HepG2 (cell line): Measurements from ENCODE around the gene TAL2. TPM values are rescaled to one million over a fixed set of nuclear protein-coding genes. Genes with fewer than 3 reads are reported as not detected.

Experiments used
- ATAC-seq: fragments of 200-7000 bp; cut with Tn5 transposase; 3 replicates; pipeline ENCODE4 v1.9.1; 2020; ENCODE audit warnings: mild to moderate bottlenecking, moderate library complexity
- BruUV-seq: library from RNA; stranded (reverse); fragments of 400-500 nt; replicated peaks from 2 replicates; lab custom pipeline; 2021; lab: Mats Ljungman, UMichigan
- CTCF ChIA-PET: fragments of 300-600 bp; formaldehyde crosslinking; extraction: SDS; loops from one replicate; lab custom pipeline; 2021; ENCODE audit warnings: low total read pairs, inconsistent platforms, low intra/inter-chr PET ratio; lab: Yijun Ruan, JAX
- POLR2A ChIA-PET: fragments of 350-600 bp; sonication (Branson Sonifier 250); formaldehyde crosslinking; loops from one replicate; lab custom pipeline; 2020; ENCODE audit warnings: antibody characterized with exemption, inconsistent platforms; lab: Yijun Ruan, JAX
- DNase-seq: peaks from one replicate; pipeline ENCODE4 v3.0.0-alpha.2; 2015; ENCODE audit warnings: low spot score
- FAIRE-seq: peaks from 3 replicates; lab custom pipeline; 2011; peaks lifted over from hg19 to GRCh38; lab: Jason Lieb, UNC
- H2AFZ ChIP-seq: one replicate; pipeline ENCODE4 v1.6.1; 2011; ENCODE audit warnings: low read length, inconsistent platforms
- H3K27ac ChIP-seq: fragments of 300-600 bp; 3 replicates; pipeline ENCODE4 v1.8.0; 2011; ENCODE audit warnings: mixed run types, mild to moderate bottlenecking, mixed read lengths, low read length, inconsistent platforms; ENCODE audit not compliant: insufficient read depth; ENCODE audit errors: extremely low read length
- H3K27me3 ChIP-seq, 2 experiments: fragments of 200-600 bp in 1 of 2; 2 replicates in 1 of 2; 3 replicates in 1 of 2; pipeline versions ENCODE4 v1.6.0 to v1.8.0; 2011; ENCODE audit warnings: low read length in 2 of 2, mild to moderate bottlenecking in 2 of 2, moderate library complexity in 2 of 2, inconsistent platforms in 1 of 2; ENCODE audit not compliant: insufficient read depth in 2 of 2, control insufficient read depth in 1 of 2
- H3K36me3 ChIP-seq, 2 experiments: fragments of 200-600 bp in 1 of 2; replicated peaks in 1 of 2; 2 replicates in 1 of 2; 3 replicates in 1 of 2; pipeline versions ENCODE4 v1.5.1 to v1.8.0; 2011; ENCODE audit warnings: low read length in 2 of 2, inconsistent platforms in 1 of 2; ENCODE audit not compliant: insufficient read depth in 2 of 2, control insufficient read depth in 1 of 2
- H3K4me1 ChIP-seq: 2 replicates; pipeline ENCODE4 v1.5.1; 2012; ENCODE audit warnings: low read length, inconsistent platforms; ENCODE audit not compliant: insufficient read depth
- H3K4me2 ChIP-seq: 2 replicates; pipeline ENCODE4 v1.6.0; 2011; ENCODE audit warnings: low read depth, low read length, inconsistent platforms
- H3K4me3 ChIP-seq, 3 experiments: fragments of 200-600 bp in 1 of 3; sonication (generic), shearing (Covaris generic) in 1 of 3; replicated peaks in 1 of 3; 2 replicates each; pipeline ENCODE4 v1.5.1; 2011 to 2016; ENCODE audit warnings: low read length in 3 of 3, inconsistent platforms in 2 of 3, low read depth in 2 of 3, mild to moderate bottlenecking in 2 of 3, control low read depth in 1 of 3, mixed read lengths in 1 of 3; ENCODE audit not compliant: insufficient read depth in 1 of 3
- H3K79me2 ChIP-seq: one replicate; pipeline ENCODE4 v1.6.1; 2011; ENCODE audit warnings: low read length, inconsistent platforms; ENCODE audit not compliant: insufficient read depth
- H3K9ac ChIP-seq: 2 replicates; pipeline ENCODE4 v1.6.0; 2011; ENCODE audit warnings: mild to moderate bottlenecking, low read depth, low read length, inconsistent platforms; ENCODE audit not compliant: insufficient read depth
- H3K9me3 ChIP-seq: 2 replicates; pipeline ENCODE4 v1.5.1; 2012; ENCODE audit warnings: mild to moderate bottlenecking, low read length
- H4K20me1 ChIP-seq: 2 replicates; pipeline ENCODE4 v1.6.0; 2011; ENCODE audit warnings: inconsistent platforms, mild to moderate bottlenecking, low read length, moderate library complexity; ENCODE audit not compliant: insufficient read depth
- ATF1 ChIP-seq: IDR thresholded peaks from 2 replicates; pipeline ENCODE4 v1.6.1; 2016; ENCODE audit warnings: mild to moderate bottlenecking, control low read depth
- ATF7-NPFF ChIP-seq: sonication (generic); formaldehyde crosslinking; IDR thresholded peaks from 2 replicates; pipeline ENCODE4 v1.8.1; 2023; ENCODE audit warnings: mild to moderate bottlenecking, low read depth, missing genetic modification reagents, moderate library complexity
- BRD4 ChIP-seq: sonication (generic); formaldehyde crosslinking; IDR thresholded peaks from 2 replicates; pipeline ENCODE4 v1.4.0; 2020; ENCODE audit warnings: missing genetic modification reagents
- DR1 ChIP-seq: sonication (generic); formaldehyde crosslinking; IDR thresholded peaks from 2 replicates; pipeline ENCODE4 v1.8.0; 2021; ENCODE audit warnings: mild to moderate bottlenecking, missing genetic modification reagents, inconsistent platforms
- ELK4 ChIP-seq: sonication (generic); formaldehyde crosslinking; IDR thresholded peaks from 2 replicates; pipeline ENCODE4 v1.9.0; 2021; ENCODE audit warnings: missing genetic modification reagents, borderline replicate concordance
- ETV6 ChIP-seq: sonication (generic); formaldehyde crosslinking; conservative IDR thresholded peaks from 2 replicates; pipeline ENCODE4 v1.4.0; 2020; ENCODE audit warnings: missing genetic modification reagents
- EZH2 ChIP-seq: conservative IDR thresholded peaks from 2 replicates; pipeline ENCODE4 v1.6.1; 2012; ENCODE audit warnings: mild to moderate bottlenecking, low read depth, low read length, moderate library complexity
- MXD3 ChIP-seq: IDR thresholded peaks from 2 replicates; pipeline ENCODE4 v1.6.1; 2016; ENCODE audit warnings: mild to moderate bottlenecking, missing biosample characterization, missing genetic modification reagents
- RFXAP ChIP-seq: sonication (generic); formaldehyde crosslinking; IDR thresholded peaks from 2 replicates; pipeline ENCODE4 v1.4.0; 2020; ENCODE audit warnings: missing genetic modification reagents, borderline replicate concordance
- SOX5 ChIP-seq: IDR thresholded peaks from 2 replicates; pipeline ENCODE4 v1.6.1; 2016; ENCODE audit warnings: borderline replicate concordance
- TFDP2 ChIP-seq: sonication (generic); formaldehyde crosslinking; IDR thresholded peaks from 2 replicates; pipeline ENCODE4 v1.4.0; 2020; ENCODE audit warnings: missing genetic modification reagents
- THRA ChIP-seq: sonication (generic); formaldehyde crosslinking; IDR thresholded peaks from 2 replicates; pipeline ENCODE4 v1.4.0; 2020; ENCODE audit warnings: missing genetic modification reagents, borderline replicate concordance
- TSC22D2 ChIP-seq: sonication (generic); formaldehyde crosslinking; IDR thresholded peaks from 2 replicates; pipeline ENCODE4 v1.5.1; 2020; ENCODE audit warnings: missing genetic modification reagents, mild to moderate bottlenecking, borderline replicate concordance
- ZNF143 ChIP-seq: sonication (generic); formaldehyde crosslinking; IDR thresholded peaks from 2 replicates; pipeline ENCODE4 v1.4.0; 2020; ENCODE audit warnings: missing genetic modification reagents
- ZNF710 ChIP-seq: sonication (generic); formaldehyde crosslinking; IDR thresholded peaks from 2 replicates; pipeline ENCODE4 v1.5.0; 2020; ENCODE audit warnings: mild to moderate bottlenecking, missing genetic modification reagents, borderline replicate concordance
- ZNF839 ChIP-seq: sonication (generic); formaldehyde crosslinking; IDR thresholded peaks from 2 replicates; pipeline ENCODE4 v1.4.0; 2020; ENCODE audit warnings: missing genetic modification reagents, mild to moderate bottlenecking, borderline replicate concordance
- WGBS: methylation state at CpG from one replicate; pipeline ENCODE4 v1.1.6; 2017; ENCODE audit warnings: low lambda C conversion rate; 5-methylcytosine and 5-hydroxymethylcytosine counted together
- in situ Hi-C: cut with HindIII; loops from 2 replicates; pipeline ENCODE4 v1.10.0; 2017; ENCODE audit warnings: low pct_unique_long_range_greater_than_20kb; ENCODE audit not compliant: extremely low pct_ligation_motif_present
- intact Hi-C: fragments of 100-400 bp; cut with micrococcal nuclease; formaldehyde crosslinking; loops from one replicate; pipeline ENCODE4 v1.10.0; 2022; ENCODE audit not compliant: unreplicated experiment
- polyA plus RNA-seq, 8 experiments: library from polyadenylated mRNA; depleted of rRNA in 3 of 8; stranded (reverse) in 7 of 8; unstranded in 1 of 8; fragments of >200 nt; fragmentation: Illumina TruSeq in 4 of 8; extraction: Trizol in 4 of 8; gene quantifications; 2 replicates each; pipeline versions ENCODE4 v1.2.1 to v1.2.3, GENCODE V29; 2011 to 2016; ENCODE audit warnings: low read depth in 4 of 8, missing spikeins in 1 of 8, mixed read lengths in 1 of 8; ENCODE audit not compliant: insufficient read depth in 1 of 8
- total RNA-seq, 5 experiments: library from RNA; depleted of rRNA; stranded (reverse); fragments of >200 nt; fragmentation: Illumina TruSeq; extraction: Trizol; gene quantifications; 2 replicates each; pipeline ENCODE4 v1.2.3, GENCODE V29; 2016; ENCODE audit warnings: low read depth in 1 of 5

TAL2 gene
- total and polyA plus RNA-seq, 2 of the 13 experiments (the other 11 are each of a cell fraction or from before 2014, with no cell fraction given) = 0.22 TPM; not detected in 1

- FAIRE-seq (no peak), DNase-seq (no peak), ATAC-seq (peak; percentile 95)
- H3K27ac ChIP-seq = no peak overlapping the region
- in situ Hi-C loops = no loop called here
- H3K36me3 ChIP-seq = no peaks in the 10 kb centered on the region
- no peaks in the 10 kb centered on the region for H4K20me1 ChIP-seq
- no TSS peak for BruUV-seq
- ChIA-PET POLR2A (no interaction called here), CTCF (no interaction called here)
- intact Hi-C loops = loop anchor here (1.0 to 2.0 kb wide), 2 partner anchors 38 to 62 kb away; partner anchors contain the start of gene TMEM38B
- H3K9ac ChIP-seq = no peak overlapping the region
- H3K4me2 ChIP-seq = peak overlapping the region; percentile 94
- peaks cover 6 to 22% of the 10 kb centered on the region in 2 experiments; a peak in 4 of 5 replicates for H3K27me3 ChIP-seq
- H2AFZ ChIP-seq = no peak overlapping the region
- 2% methylated on average over 37 of the region's 75 CpGs for WGBS
- no peaks in the 10 kb centered on the region for H3K79me2 ChIP-seq
- H3K4me1 ChIP-seq = peaks cover 16% of the 10 kb centered on the region
- no peaks in the 10 kb centered on the region for H3K9me3 ChIP-seq
- peak overlapping the region; percentile 57 to 77 (median 64); a peak in 5 of 6 replicates for H3K4me3 ChIP-seq
- no peak for TF ChIP-seq BRD4
- TF ChIP-seq TFDP2 (CRISPR knock-in tag) = peak; percentile 69
- TF ChIP-seq ETV6 (CRISPR knock-in tag) = no peak
- peak; percentile 45; the same call in 1 of the 2 replicates for TF ChIP-seq ZNF839
- TF ChIP-seq TSC22D2 (CRISPR knock-in tag) = 0 out of 2 replicates have a peak, but pooled peaks have one; percentile 36
- TF ChIP-seq EZH2 = no peak
- 0 out of 2 replicates have a peak, but pooled peaks have one; percentile 14 for TF ChIP-seq ELK4
- no peak for TF ChIP-seq ATF1 (CRISPR knock-in tag)
- TF ChIP-seq ZNF143 = no peak
- no peak for TF ChIP-seq DR1 (CRISPR knock-in tag)
- 0 out of 2 replicates have a peak, but pooled peaks have one; percentile 59 for TF ChIP-seq ATF7-NPFF (CRISPR knock-in tag)
- TF ChIP-seq THRA (CRISPR knock-in tag) = no peak
- no peak for TF ChIP-seq ZNF710 (CRISPR knock-in tag)
- peak; percentile 86 for TF ChIP-seq MXD3 (CRISPR knock-in tag)
- peak; percentile 28; the same call in 1 of the 2 replicates for TF ChIP-seq SOX5 (CRISPR knock-in tag)
- TF ChIP-seq RFXAP (CRISPR knock-in tag) = no peak
These were observed 5.9 kb upstream of the TAL2 start for GRCh38 chr9:105656131-105656921.
